ENCODE data around the gene TNFSF4. TPM values are rescaled to one million over a fixed set of nuclear protein-coding genes. Genes with fewer than 3 reads are reported as not detected.
A peak's percentile ranks its signal among the peaks of the same experiment; 100 is the strongest.

TNFSF4 gene
- polyA plus RNA-seq, 1 of the 3 experiments (the other 2 are of a cell fraction): 25.9 TPM

DNA sequence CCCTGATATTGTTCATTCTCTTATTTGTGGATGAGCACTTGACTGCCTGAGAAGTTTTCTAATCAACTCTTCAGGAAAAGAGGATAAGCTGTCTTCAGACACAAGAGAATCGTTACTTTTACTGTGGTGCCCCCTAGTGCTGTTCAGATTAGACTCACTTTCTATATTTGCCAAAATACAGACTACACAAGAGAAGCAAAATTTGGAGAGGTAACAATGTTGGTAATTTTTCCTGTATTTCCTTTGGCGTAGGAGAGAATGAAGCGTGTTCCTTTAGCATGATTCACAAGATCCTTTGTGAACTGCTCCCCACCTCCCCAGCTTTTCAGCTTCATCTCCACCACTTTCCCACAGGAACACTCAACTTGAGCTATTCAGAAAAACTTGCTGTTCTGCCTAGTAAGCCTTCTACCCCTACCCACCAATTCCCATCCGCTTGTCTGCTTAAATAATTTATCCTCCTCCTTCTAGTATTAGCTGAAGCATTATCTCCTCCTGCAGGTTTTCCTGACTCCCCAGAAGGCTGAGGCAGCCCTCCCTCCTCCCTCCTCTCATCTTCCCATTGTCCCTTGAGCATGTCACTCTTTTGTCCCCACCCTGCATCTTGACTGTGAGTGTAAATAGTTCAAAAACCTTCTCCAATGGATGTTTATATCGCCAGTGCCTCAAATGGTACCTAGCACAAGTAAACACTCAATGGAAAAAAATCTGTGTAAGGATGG is 4.5 kb downstream of the TNFSF4 start:
- Histone ChIP-seq H3K9me2 (no peaks in the 10 kb centered on the region), H4K20me1 (ENCODE audit: insufficient read depth) (no peaks in the 10 kb centered on the region), H3K27me3 (ENCODE audit: insufficient read depth) (no peaks in the 10 kb centered on the region), H3K9me3 (no peaks in the 10 kb centered on the region), H3K4me3 (ENCODE audit: low read depth in 2 of 2, low read length in 1 of 2) (peak overlapping the region in 1 of 2 experiments; percentile 39; a peak in 1 of 4 replicates), H3K4me2 (0 out of 2 replicates have a peak overlapping the region, but pooled peaks have one; percentile 0), H2AFZ (ENCODE audit: low read depth) (peak overlapping the region; percentile 5; the same call in 1 of the 2 replicates), H3F3A (replicated peaks; ENCODE audit: insufficient read depth) (peaks cover under 1% of the 10 kb centered on the region), H3K4me1 (ENCODE audit: control insufficient read depth in 1 of 2, insufficient read depth in 2 of 2, low read depth in 1 of 2, low read length in 1 of 2) (peaks cover 0 to 6% of the 10 kb centered on the region in 2 experiments; a peak in 3 of 4 replicates), H3K36me3 (replicated peaks in 1 of 2; ENCODE audit: control insufficient read depth in 1 of 2, insufficient read depth in 2 of 2, low read length in 1 of 2) (peaks cover 0 to 10% of the 10 kb centered on the region in 2 experiments), H3K9ac (no peak overlapping the region; the same call in 1 of the 2 replicates), H3K79me2 (ENCODE audit: insufficient read depth) (no peaks in the 10 kb centered on the region), H3K27ac (ENCODE audit: low read depth in 2 of 2, low read length in 1 of 2) (peak overlapping the region; percentile 24 to 82; a peak in 3 of 4 replicates)
- CTCF ChIA-PET: interaction anchor here (0.7 to 5.4 kb wide), 21 partner anchors 10 to 459 kb away, joined by 3 to 72 read pairs (median 4); no protein-coding TSS in a partner anchor
- 3% methylated on average over 5 of the region's 5 CpGs for WGBS (ENCODE audit: low lambda C conversion rate)
- peak; percentile 8 for DNase-seq
- POLR2A ChIA-PET: no interaction called here
- TF ChIP-seq RFX5 (IDR thresholded peaks at IDR 0.05; ENCODE audit: low read length) (no peak), RAD21 (IDR thresholded peaks at IDR 0.05; ENCODE audit: low read length) (peak; percentile 82), TAF1 (IDR thresholded peaks at IDR 0.05; ENCODE audit: borderline replicate concordance, low read depth, low read length) (no peak), JUND (IDR thresholded peaks at IDR 0.05) (no peak), EZH2phosphoT487 (IDR thresholded peaks at IDR 0.05; ENCODE audit: borderline replicate concordance, low read depth) (no peak), CHD2 (IDR thresholded peaks at IDR 0.05; ENCODE audit: low read length, partially characterized antibody) (no peak), GATA2 (CRISPR knock-in tag; IDR thresholded peaks at IDR 0.05) (no peak), GABPA (IDR thresholded peaks at IDR 0.05; ENCODE audit: low read depth) (no peak), FOXJ3 (CRISPR knock-in tag; IDR thresholded peaks at IDR 0.05) (no peak), RXRA (IDR thresholded peaks at IDR 0.05; ENCODE audit: borderline replicate concordance, low read depth) (no peak), MEF2A (IDR thresholded peaks at IDR 0.05; ENCODE audit: borderline replicate concordance, low read depth) (no peak), EP300 (IDR thresholded peaks at IDR 0.05; ENCODE audit: borderline replicate concordance in 1 of 2, low read depth in 1 of 2, low read length in 1 of 2) (0 out of 4 replicates have a peak, but pooled peaks of 1 of the 2 experiments have one; percentile 25), FOSL2 (IDR thresholded peaks at IDR 0.05; ENCODE audit: borderline replicate concordance, low read depth) (peak; percentile 30; the same call in 1 of the 2 replicates), POLR2AphosphoS5 (IDR thresholded peaks at IDR 0.05; ENCODE audit: low read depth, low read length) (no peak), SIN3A (IDR thresholded peaks at IDR 0.05; ENCODE audit: borderline replicate concordance, low read depth, low read length) (no peak), MXI1 (IDR thresholded peaks at IDR 0.05; ENCODE audit: low read depth, low read length) (no peak), YY1 (IDR thresholded peaks at IDR 0.05; ENCODE audit: low read depth) (no peak), RCOR1 (IDR thresholded peaks at IDR 0.05; ENCODE audit: low read length) (no peak), FOXM1 (IDR thresholded peaks at IDR 0.05; ENCODE audit: low read depth) (no peak), TCF12 (IDR thresholded peaks at IDR 0.05) (peak; percentile 12; the same call in 1 of the 2 replicates), NFIC (IDR thresholded peaks at IDR 0.05; ENCODE audit: borderline replicate concordance) (peak; percentile 10; the same call in 1 of the 2 replicates), SMC3 (IDR thresholded peaks at IDR 0.05; ENCODE audit: low read depth, low read length) (peak; percentile 76)
- TF ChIP-seq, protein P1, sequence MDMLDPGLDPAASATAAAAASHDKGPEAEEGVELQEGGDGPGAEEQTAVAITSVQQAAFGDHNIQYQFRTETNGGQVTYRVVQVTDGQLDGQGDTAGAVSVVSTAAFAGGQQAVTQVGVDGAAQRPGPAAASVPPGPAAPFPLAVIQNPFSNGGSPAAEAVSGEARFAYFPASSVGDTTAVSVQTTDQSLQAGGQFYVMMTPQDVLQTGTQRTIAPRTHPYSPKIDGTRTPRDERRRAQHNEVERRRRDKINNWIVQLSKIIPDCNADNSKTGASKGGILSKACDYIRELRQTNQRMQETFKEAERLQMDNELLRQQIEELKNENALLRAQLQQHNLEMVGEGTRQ (IDR thresholded peaks at IDR 0.05; ENCODE audit: borderline replicate concordance, low read depth, low read length): no peak
- TF ChIP-seq, protein P2, sequence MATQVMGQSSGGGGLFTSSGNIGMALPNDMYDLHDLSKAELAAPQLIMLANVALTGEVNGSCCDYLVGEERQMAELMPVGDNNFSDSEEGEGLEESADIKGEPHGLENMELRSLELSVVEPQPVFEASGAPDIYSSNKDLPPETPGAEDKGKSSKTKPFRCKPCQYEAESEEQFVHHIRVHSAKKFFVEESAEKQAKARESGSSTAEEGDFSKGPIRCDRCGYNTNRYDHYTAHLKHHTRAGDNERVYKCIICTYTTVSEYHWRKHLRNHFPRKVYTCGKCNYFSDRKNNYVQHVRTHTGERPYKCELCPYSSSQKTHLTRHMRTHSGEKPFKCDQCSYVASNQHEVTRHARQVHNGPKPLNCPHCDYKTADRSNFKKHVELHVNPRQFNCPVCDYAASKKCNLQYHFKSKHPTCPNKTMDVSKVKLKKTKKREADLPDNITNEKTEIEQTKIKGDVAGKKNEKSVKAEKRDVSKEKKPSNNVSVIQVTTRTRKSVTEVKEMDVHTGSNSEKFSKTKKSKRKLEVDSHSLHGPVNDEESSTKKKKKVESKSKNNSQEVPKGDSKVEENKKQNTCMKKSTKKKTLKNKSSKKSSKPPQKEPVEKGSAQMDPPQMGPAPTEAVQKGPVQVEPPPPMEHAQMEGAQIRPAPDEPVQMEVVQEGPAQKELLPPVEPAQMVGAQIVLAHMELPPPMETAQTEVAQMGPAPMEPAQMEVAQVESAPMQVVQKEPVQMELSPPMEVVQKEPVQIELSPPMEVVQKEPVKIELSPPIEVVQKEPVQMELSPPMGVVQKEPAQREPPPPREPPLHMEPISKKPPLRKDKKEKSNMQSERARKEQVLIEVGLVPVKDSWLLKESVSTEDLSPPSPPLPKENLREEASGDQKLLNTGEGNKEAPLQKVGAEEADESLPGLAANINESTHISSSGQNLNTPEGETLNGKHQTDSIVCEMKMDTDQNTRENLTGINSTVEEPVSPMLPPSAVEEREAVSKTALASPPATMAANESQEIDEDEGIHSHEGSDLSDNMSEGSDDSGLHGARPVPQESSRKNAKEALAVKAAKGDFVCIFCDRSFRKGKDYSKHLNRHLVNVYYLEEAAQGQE (IDR thresholded peaks at IDR 0.05; ENCODE audit: low read depth, low read length): no peak
- TF ChIP-seq, protein P3, sequence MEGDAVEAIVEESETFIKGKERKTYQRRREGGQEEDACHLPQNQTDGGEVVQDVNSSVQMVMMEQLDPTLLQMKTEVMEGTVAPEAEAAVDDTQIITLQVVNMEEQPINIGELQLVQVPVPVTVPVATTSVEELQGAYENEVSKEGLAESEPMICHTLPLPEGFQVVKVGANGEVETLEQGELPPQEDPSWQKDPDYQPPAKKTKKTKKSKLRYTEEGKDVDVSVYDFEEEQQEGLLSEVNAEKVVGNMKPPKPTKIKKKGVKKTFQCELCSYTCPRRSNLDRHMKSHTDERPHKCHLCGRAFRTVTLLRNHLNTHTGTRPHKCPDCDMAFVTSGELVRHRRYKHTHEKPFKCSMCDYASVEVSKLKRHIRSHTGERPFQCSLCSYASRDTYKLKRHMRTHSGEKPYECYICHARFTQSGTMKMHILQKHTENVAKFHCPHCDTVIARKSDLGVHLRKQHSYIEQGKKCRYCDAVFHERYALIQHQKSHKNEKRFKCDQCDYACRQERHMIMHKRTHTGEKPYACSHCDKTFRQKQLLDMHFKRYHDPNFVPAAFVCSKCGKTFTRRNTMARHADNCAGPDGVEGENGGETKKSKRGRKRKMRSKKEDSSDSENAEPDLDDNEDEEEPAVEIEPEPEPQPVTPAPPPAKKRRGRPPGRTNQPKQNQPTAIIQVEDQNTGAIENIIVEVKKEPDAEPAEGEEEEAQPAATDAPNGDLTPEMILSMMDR (IDR thresholded peaks at IDR 0.05): peak; percentile 81
- TF ChIP-seq, protein P4, sequence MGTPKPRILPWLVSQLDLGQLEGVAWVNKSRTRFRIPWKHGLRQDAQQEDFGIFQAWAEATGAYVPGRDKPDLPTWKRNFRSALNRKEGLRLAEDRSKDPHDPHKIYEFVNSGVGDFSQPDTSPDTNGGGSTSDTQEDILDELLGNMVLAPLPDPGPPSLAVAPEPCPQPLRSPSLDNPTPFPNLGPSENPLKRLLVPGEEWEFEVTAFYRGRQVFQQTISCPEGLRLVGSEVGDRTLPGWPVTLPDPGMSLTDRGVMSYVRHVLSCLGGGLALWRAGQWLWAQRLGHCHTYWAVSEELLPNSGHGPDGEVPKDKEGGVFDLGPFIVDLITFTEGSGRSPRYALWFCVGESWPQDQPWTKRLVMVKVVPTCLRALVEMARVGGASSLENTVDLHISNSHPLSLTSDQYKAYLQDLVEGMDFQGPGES (IDR thresholded peaks at IDR 0.05; ENCODE audit: low read depth, low read length): no peak

Data from SK-N-SH (cell line).